Activated B cell treated with CpG ODN at 0.5 μM for 24 hours (primary cell): ENCODE data around the gene TSHZ2. TPM values are rescaled to one million over a fixed set of nuclear protein-coding genes. Genes with fewer than 3 reads are reported as not detected.
"Not testable (repeated sequence)": the region's sequence is repeated elsewhere in the genome, so short reads cannot be mapped to it uniquely, and the experiment has no call there.

Experiments
- ATAC-seq: fragments of 200-7000 bp; cut with Tn5 transposase; one replicate; pipeline ENCODE4 v1.10.0; 2021; ENCODE audit warnings: low read depth, mild to moderate bottlenecking, moderate library complexity
- CTCF ChIA-PET: fragments of 350-600 bp; sonication (Branson Sonifier 250); formaldehyde crosslinking; loops from one replicate; lab custom pipeline; 2021; ENCODE audit warnings: antibody characterized with exemption; lab: Charles Lee
- POLR2A ChIA-PET: fragments of 350-600 bp; sonication (Branson Sonifier 250); formaldehyde crosslinking; loops from one replicate; lab custom pipeline; 2021; ENCODE audit warnings: antibody characterized with exemption; lab: Charles Lee
- DNase-seq: peaks from one replicate; pipeline ENCODE4 v3.0.0; 2022
- H3K27ac Mint-ChIP-seq: one replicate; pipeline ENCODE4 v1.8.0; 2020; ENCODE audit warnings: mixed read lengths
- H3K27me3 Mint-ChIP-seq: one replicate; pipeline ENCODE4 v1.8.0; 2021; ENCODE audit warnings: mixed read lengths
- H3K36me3 Mint-ChIP-seq: one replicate; pipeline ENCODE4 v1.8.0; 2021; ENCODE audit warnings: low read depth, mixed read lengths
- H3K4me1 Mint-ChIP-seq: one replicate; pipeline ENCODE4 v1.8.0; 2021; ENCODE audit warnings: mixed read lengths
- H3K4me3 Mint-ChIP-seq: one replicate; pipeline ENCODE4 v1.8.0; 2020; ENCODE audit warnings: mild to moderate bottlenecking, mixed read lengths
- H3K9me3 Mint-ChIP-seq: one replicate; pipeline ENCODE4 v1.8.0; 2020; ENCODE audit warnings: mixed read lengths
- CTCF ChIP-seq: fragments of 200-600 bp; IDR thresholded peaks from one replicate; pipeline ENCODE4 v1.8.0; 2022; ENCODE audit warnings: antibody characterized with exemption, mild to moderate bottlenecking
- intact Hi-C: fragments of 100-400 bp; cut with micrococcal nuclease; formaldehyde crosslinking; loops from one replicate; pipeline ENCODE4 v1.15.1; 2024
- total RNA-seq: library from RNA; stranded (reverse); gene quantifications from 2 replicates; pipeline ENCODE4 v1.2.3, GENCODE V29; 2022

TSHZ2 gene
- total RNA-seq, 1 donor from 2014 or later = 1.7 TPM

GRCh38 chr20:53322651-53323050 is 350.5 kb downstream of the TSHZ2 start:
- Mint-ChIP-seq H3K27me3 (peaks cover 2% of the 10 kb centered on the region), H3K27ac (no peak overlapping the region), H3K4me3 (no peak overlapping the region), H3K9me3 (peaks cover 5% of the 10 kb centered on the region), H3K36me3 (no peaks in the 10 kb centered on the region), H3K4me1 (no peaks in the 10 kb centered on the region)
- no peak for TF ChIP-seq CTCF
- CTCF ChIA-PET = no interaction called here
- POLR2A ChIA-PET = no interaction called here
- DNase-seq (no peak), ATAC-seq (no peak)
- intact Hi-C loops = no loop called here

GRCh38 chr20:53323460-53323859 is 351.3 kb downstream of the TSHZ2 start:
- POLR2A ChIA-PET, H3K9me3 Mint-ChIP-seq, H3K27me3 Mint-ChIP-seq, H3K27ac Mint-ChIP-seq, ATAC-seq, CTCF ChIA-PET, intact Hi-C loops, H3K36me3 Mint-ChIP-seq, H3K4me1 Mint-ChIP-seq, DNase-seq, H3K4me3 Mint-ChIP-seq: not testable (repeated sequence)

GRCh38 chr20:53324816-53325215 is 352.7 kb downstream of the TSHZ2 start:
- no peak for TF ChIP-seq CTCF
- Mint-ChIP-seq H3K4me1 (no peaks in the 10 kb centered on the region), H3K4me3 (no peak overlapping the region), H3K36me3 (no peaks in the 10 kb centered on the region), H3K27me3 (peaks cover 2% of the 10 kb centered on the region), H3K9me3 (no peaks in the 10 kb centered on the region), H3K27ac (no peak overlapping the region)
- DNase-seq (no peak), ATAC-seq (no peak)
- CTCF ChIA-PET = no interaction called here
- POLR2A ChIA-PET = no interaction called here
- intact Hi-C loops = no loop called here

GRCh38 chr20:53328961-53329360 is 356.8 kb downstream of the TSHZ2 start:
- H3K27me3 Mint-ChIP-seq = peaks cover 7% of the 10 kb centered on the region
- H3K4me1 Mint-ChIP-seq = no peaks in the 10 kb centered on the region
- H3K9me3 Mint-ChIP-seq = no peaks in the 10 kb centered on the region
- no peak for DNase-seq
- no peak overlapping the region for H3K4me3 Mint-ChIP-seq
- ChIA-PET CTCF (no interaction called here), POLR2A (no interaction called here)
- no peaks in the 10 kb centered on the region for H3K36me3 Mint-ChIP-seq
- TF ChIP-seq CTCF = no peak
- H3K27ac Mint-ChIP-seq = no peak overlapping the region
- intact Hi-C loops = no loop called here
- no peak for ATAC-seq

GRCh38 chr20:53329781-53330180 is 357.6 kb downstream of the TSHZ2 start:
- DNase-seq = no peak
- ATAC-seq = no peak
- intact Hi-C loops = no loop called here
- TF ChIP-seq CTCF = no peak
- POLR2A ChIA-PET = no interaction called here
- H3K9me3 Mint-ChIP-seq = no peaks in the 10 kb centered on the region
- H3K4me1 Mint-ChIP-seq = no peaks in the 10 kb centered on the region
- no peak overlapping the region for H3K4me3 Mint-ChIP-seq
- peaks cover 7% of the 10 kb centered on the region for H3K27me3 Mint-ChIP-seq
- no peaks in the 10 kb centered on the region for H3K36me3 Mint-ChIP-seq
- CTCF ChIA-PET = no interaction called here
- no peak overlapping the region for H3K27ac Mint-ChIP-seq

- no peaks in the 10 kb centered on the region for H3K4me1 Mint-ChIP-seq
- no peak overlapping the region for H3K4me3 Mint-ChIP-seq
- H3K9me3 Mint-ChIP-seq = no peaks in the 10 kb centered on the region
- intact Hi-C loops = no loop called here
- ATAC-seq (no peak), DNase-seq (no peak)
- TF ChIP-seq CTCF = no peak
- H3K27ac Mint-ChIP-seq = no peak overlapping the region
- ChIA-PET CTCF (no interaction called here), POLR2A (no interaction called here)
- no peaks in the 10 kb centered on the region for H3K36me3 Mint-ChIP-seq
- peaks cover 7% of the 10 kb centered on the region for H3K27me3 Mint-ChIP-seq
These were observed 358.5 kb downstream of the TSHZ2 start for GRCh38 chr20:53330601-53331140.
